ENCODE results near the gene ASIC4. TPM values are rescaled to one million over a fixed set of nuclear protein-coding genes. Genes with fewer than 3 reads are reported as not detected.

Gene ASIC4
- total RNA-seq, 2 donors from 2014 or later = 0.12 TPM; not detected in 1

DNA sequence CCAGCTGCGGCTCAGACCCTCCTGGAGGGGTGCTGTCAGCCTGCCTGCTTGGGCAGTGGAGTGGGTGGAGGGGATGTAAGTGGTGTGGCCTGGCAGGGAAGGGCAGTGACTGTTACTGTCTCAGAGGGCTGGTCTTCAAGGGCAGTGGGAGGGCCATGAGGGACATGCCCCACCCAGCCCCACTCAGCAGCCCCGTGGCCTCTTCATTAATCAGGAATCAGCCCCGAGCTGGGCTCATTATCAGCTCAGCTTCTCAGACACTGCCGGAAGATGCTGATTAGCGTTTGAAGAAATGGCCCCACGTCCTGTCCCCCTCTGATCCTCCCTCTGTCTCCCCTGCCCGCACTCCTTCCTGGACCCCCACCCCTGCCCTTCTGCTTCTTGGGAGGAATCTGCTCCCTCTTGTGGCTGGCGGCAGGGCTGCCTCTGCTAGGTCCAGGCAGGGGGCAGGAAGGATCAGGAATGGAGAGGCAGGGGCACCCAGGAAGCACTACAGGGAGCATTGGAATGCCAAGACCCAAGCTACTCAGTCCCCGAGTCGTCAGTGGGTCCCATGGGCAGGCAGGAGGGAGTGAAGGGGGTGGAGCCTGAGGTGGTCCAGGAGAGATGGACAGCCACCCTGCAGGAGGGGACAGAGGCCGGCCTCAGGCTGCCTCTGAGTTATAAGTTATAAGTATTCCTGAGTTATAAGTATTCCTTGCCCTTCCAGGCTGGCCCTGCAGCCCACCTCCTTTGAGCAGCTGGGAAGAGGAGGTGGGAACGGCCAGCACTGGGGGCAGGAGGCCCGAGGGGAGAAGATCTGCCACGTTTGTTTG, 7.0 kb downstream of the ASIC4 start:
- H3K27ac Mint-ChIP-seq = no peak overlapping the region
- peaks cover 70 to 82% of the 10 kb centered on the region in 2 donors for H3K27me3 Mint-ChIP-seq
- H3K9me3 Mint-ChIP-seq = no peaks in the 10 kb centered on the region
- peaks cover 8 to 13% of the 10 kb centered on the region in 2 donors for H3K4me1 Mint-ChIP-seq (ENCODE audit: low read depth in 2 of 2)
- no peak overlapping the region for H3K4me3 Mint-ChIP-seq
- ATAC-seq (no peak), DNase-seq (ENCODE audit: low spot score) (no peak)
- H3K36me3 Mint-ChIP-seq = no peaks in the 10 kb centered on the region

GRCh38 chr2:219522111-219523030, 8.1 kb downstream of the ASIC4 start:
- H3K4me1 Mint-ChIP-seq (ENCODE audit: low read depth in 2 of 2) = peaks cover 8 to 13% of the 10 kb centered on the region in 2 donors
- ATAC-seq (no peak), DNase-seq (ENCODE audit: low spot score) (no peak)
- H3K36me3 Mint-ChIP-seq = no peaks in the 10 kb centered on the region
- H3K4me3 Mint-ChIP-seq = no peak overlapping the region
- H3K9me3 Mint-ChIP-seq = no peaks in the 10 kb centered on the region
- H3K27me3 Mint-ChIP-seq = peaks cover 70 to 76% of the 10 kb centered on the region in 2 donors
- H3K27ac Mint-ChIP-seq = no peak overlapping the region

- Mint-ChIP-seq H3K9me3 (no peaks in the 10 kb centered on the region), H3K27me3 (peaks cover 66 to 68% of the 10 kb centered on the region in 2 donors), H3K27ac (no peak overlapping the region), H3K4me3 (no peak overlapping the region), H3K36me3 (no peaks in the 10 kb centered on the region), H3K4me1 (ENCODE audit: low read depth in 2 of 2) (peaks cover 8 to 13% of the 10 kb centered on the region in 2 donors)
- ATAC-seq (no peak), DNase-seq (ENCODE audit: low spot score) (no peak)
Measured at GRCh38 chr2:219523031-219523671, 8.9 kb downstream of the ASIC4 start.

DNA sequence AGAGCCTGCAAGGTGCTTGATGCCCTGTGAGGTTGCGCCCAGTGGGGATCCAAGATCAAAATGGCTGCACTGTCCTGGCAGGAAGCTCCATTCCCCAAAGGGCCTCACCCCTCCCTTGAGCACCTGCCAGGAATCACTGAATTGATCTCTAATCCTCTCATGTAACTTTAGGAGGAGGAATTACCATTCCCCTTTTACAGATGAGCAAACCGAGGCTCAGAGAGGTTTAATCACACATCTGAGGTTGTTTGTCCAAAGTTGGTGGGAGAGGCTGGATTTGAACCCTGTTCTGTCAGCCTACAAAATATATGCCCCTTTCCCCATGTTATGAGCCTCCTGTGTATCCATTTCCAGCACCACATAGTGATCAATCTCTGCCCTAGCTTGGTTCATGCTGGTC, 10.5 kb downstream of the ASIC4 start:
- peaks cover 64 to 67% of the 10 kb centered on the region in 2 donors for H3K27me3 Mint-ChIP-seq
- H3K9me3 Mint-ChIP-seq = no peaks in the 10 kb centered on the region
- ATAC-seq (no peak), DNase-seq (ENCODE audit: low spot score) (no peak)
- H3K4me1 Mint-ChIP-seq (ENCODE audit: low read depth in 2 of 2) = peaks cover 8 to 13% of the 10 kb centered on the region in 2 donors
- H3K27ac Mint-ChIP-seq = no peak overlapping the region
- no peaks in the 10 kb centered on the region for H3K36me3 Mint-ChIP-seq
- H3K4me3 Mint-ChIP-seq = no peak overlapping the region

DNA sequence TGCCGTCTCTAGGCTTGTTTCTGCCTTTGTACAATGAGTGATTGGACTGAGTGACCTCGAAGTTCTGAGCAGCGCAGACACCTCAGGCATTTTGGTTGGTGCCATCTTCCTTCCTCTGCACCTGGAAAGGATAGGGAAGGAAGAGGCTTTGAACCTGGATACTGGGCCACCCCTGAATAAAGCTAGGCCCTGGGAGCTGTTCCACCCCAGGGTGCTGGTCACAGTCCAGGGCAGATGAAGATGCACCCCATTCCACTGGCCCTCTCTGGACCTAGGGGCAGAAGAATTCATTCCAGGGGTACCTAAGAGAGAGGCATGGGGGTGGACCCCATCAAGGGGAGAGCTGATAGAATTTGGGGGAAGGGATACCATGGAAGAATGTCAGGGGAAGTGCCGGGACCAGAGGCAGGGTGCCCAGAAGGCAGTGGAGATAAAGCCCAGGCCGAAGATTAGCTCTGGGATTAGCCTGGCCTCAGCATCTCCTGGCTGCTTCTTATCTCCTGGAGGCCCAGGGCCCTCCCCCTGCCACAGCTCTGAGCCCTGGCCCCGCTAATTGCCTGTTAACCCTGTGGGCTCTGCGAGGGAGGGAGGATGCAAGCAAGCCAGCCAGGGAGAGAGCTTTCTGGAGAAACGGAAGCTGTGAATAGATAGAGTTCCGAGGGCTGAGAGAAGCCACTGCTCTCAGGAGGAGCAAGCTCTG, 11.4 kb downstream of the ASIC4 start:
- Mint-ChIP-seq H3K36me3 (no peaks in the 10 kb centered on the region), H3K4me3 (no peak overlapping the region), H3K9me3 (no peaks in the 10 kb centered on the region), H3K4me1 (ENCODE audit: low read depth in 2 of 2) (peaks cover 8 to 17% of the 10 kb centered on the region in 2 donors), H3K27me3 (peaks cover 64% of the 10 kb centered on the region in 2 donors), H3K27ac (no peak overlapping the region)
- ATAC-seq (no peak), DNase-seq (ENCODE audit: low spot score) (no peak)

- Mint-ChIP-seq H3K4me3 (no peak overlapping the region), H3K27me3 (peaks cover 60 to 69% of the 10 kb centered on the region in 2 donors), H3K27ac (no peak overlapping the region), H3K4me1 (ENCODE audit: low read depth in 2 of 2) (peaks cover 7 to 14% of the 10 kb centered on the region in 2 donors), H3K36me3 (no peaks in the 10 kb centered on the region), H3K9me3 (no peaks in the 10 kb centered on the region)
- DNase-seq (ENCODE audit: low spot score) = no peak
- no peak for ATAC-seq
Measured at GRCh38 chr2:219526320-219527075, 12.2 kb downstream of the ASIC4 start.

DNA sequence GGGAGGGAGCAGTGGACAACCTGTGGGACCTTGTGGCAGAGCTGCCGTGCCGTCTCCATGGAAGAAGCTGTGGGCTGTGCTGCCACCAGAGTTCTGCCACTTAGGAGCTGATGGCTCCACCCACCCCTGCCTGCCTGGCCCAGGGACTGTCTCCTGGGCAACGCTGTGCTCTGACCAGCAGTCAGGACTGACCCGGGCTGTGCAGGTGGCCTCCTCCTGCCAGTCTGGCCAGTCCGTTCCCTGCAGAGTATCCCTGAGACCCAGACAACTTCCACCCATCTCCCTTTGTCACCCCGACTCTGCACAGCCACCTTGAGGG, 12.8 kb downstream of the ASIC4 start:
- DNase-seq (ENCODE audit: low spot score) = no peak
- no peaks in the 10 kb centered on the region for H3K9me3 Mint-ChIP-seq
- H3K27me3 Mint-ChIP-seq = peaks cover 54 to 65% of the 10 kb centered on the region in 2 donors
- ATAC-seq = no peak
- H3K4me3 Mint-ChIP-seq = no peak overlapping the region
- no peaks in the 10 kb centered on the region for H3K36me3 Mint-ChIP-seq
- peaks cover 2 to 9% of the 10 kb centered on the region in 2 donors for H3K4me1 Mint-ChIP-seq (ENCODE audit: low read depth in 2 of 2)
- no peak overlapping the region for H3K27ac Mint-ChIP-seq

GRCh38 chr2:219527472-219527871, 13.2 kb downstream of the ASIC4 start:
- ATAC-seq (no peak), DNase-seq (ENCODE audit: low spot score) (no peak)
- no peak overlapping the region for H3K27ac Mint-ChIP-seq
- H3K27me3 Mint-ChIP-seq = peaks cover 53 to 61% of the 10 kb centered on the region in 2 donors
- no peak overlapping the region for H3K4me3 Mint-ChIP-seq
- H3K9me3 Mint-ChIP-seq = no peaks in the 10 kb centered on the region
- peaks cover 0 to 7% of the 10 kb centered on the region in 2 donors for H3K4me1 Mint-ChIP-seq (ENCODE audit: low read depth in 2 of 2)
- no peaks in the 10 kb centered on the region for H3K36me3 Mint-ChIP-seq

DNA sequence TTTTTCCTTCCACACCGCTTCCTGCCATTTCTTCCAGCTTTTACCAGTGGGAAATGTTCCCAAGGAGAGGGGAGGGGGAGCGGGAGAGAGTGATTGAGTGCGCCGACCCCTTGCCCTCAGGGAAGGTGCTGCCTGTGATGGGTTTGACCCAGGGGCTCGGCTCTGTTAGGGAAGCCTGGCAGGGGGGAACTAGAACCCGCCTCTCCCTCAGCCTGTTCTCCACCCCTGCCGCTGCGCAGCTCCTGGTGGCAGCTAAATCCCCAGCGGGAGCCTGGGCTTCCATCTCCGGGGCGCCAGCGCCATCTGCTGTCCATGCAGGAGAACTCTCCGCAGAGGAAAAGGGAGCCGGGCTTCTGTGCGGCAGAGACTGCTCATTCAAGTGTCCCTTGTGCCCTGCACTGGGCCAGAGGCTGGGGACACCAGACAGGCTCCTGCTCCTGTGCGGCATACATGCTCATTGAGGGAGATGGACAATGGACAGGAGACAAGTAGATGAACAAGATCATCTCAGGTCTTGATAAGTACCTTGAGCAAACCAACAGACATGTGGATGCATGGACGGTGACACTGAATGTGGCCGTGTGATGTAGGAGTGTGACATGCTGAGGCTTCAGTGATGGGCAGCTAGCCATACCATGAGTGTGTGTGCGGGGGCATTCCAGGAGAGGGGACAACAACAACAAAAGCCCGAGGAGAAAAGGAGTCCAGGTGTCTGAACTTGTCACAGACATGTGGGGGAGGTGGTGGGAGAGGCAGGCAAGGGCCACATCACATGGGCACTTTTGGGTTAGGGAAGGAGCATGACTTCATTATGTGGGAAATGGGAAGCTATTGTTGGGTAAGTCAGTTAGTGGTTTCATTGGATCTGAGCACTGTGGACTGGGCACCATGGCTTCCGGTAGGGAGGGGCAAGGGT, 16.0 kb downstream of the ASIC4 start:
- Mint-ChIP-seq H3K27ac (no peak overlapping the region), H3K4me1 (ENCODE audit: low read depth in 2 of 2) (peaks cover 0 to 4% of the 10 kb centered on the region in 2 donors), H3K36me3 (no peaks in the 10 kb centered on the region), H3K27me3 (peaks cover 44 to 47% of the 10 kb centered on the region in 2 donors), H3K9me3 (no peaks in the 10 kb centered on the region), H3K4me3 (no peak overlapping the region)
- ATAC-seq (peak; percentile 76 to 83), DNase-seq (ENCODE audit: low spot score) (peak; percentile 88)

- Mint-ChIP-seq H3K27ac (no peak overlapping the region), H3K4me1 (ENCODE audit: low read depth in 2 of 2) (peaks cover 0 to 4% of the 10 kb centered on the region in 2 donors), H3K27me3 (peaks cover 34 to 36% of the 10 kb centered on the region in 2 donors), H3K9me3 (no peaks in the 10 kb centered on the region), H3K4me3 (no peak overlapping the region), H3K36me3 (no peaks in the 10 kb centered on the region)
- DNase-seq (ENCODE audit: low spot score) (no peak), ATAC-seq (no peak)
Measured at GRCh38 chr2:219531639-219532377, 17.5 kb downstream of the ASIC4 start.

GRCh38 chr2:219532378-219532649, 18.0 kb downstream of the ASIC4 start:
- H3K36me3 Mint-ChIP-seq = no peaks in the 10 kb centered on the region

More at GRCh38 chr2:219532378-219532649, 18.0 kb downstream of the ASIC4 start:
- no peaks in the 10 kb centered on the region for H3K9me3 Mint-ChIP-seq
- no peak overlapping the region for H3K4me3 Mint-ChIP-seq
- no peak overlapping the region for H3K27ac Mint-ChIP-seq
- no peak for ATAC-seq
- peaks cover 30 to 36% of the 10 kb centered on the region in 2 donors for H3K27me3 Mint-ChIP-seq
- H3K4me1 Mint-ChIP-seq (ENCODE audit: low read depth in 2 of 2) = peaks cover 0 to 4% of the 10 kb centered on the region in 2 donors
- DNase-seq (ENCODE audit: low spot score) = no peak
